HG03457 (cell line): ENCODE measurements around the gene DGKE.

Experiments
- ATAC-seq: cut with Tn5 transposase; IDR thresholded peaks from one replicate; pipeline ENCODE4 v1.9.1; 2021; ENCODE audit warnings: moderate number of reproducible peaks; ENCODE audit not compliant: unreplicated experiment

The DGKE gene

DNA sequence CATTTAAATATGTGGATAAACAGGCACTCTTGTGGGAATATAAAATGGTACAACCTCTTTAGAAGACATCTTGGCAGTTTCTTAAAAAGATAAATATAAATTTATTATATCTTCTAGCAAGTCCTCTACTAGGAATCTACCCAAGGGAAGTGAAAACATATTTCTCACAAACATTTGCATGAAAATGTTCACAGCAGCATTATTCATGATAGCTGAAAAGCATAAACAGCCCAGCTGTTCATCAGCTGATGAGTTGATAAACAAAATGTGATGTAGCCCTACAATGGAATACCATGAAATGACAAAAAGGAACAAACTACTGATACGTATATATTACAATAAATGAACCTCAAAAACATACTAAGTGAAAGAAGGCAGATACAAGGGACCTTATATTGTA, 12.0 kb downstream of the DGKE start:
- ATAC-seq, result no peak

- ATAC-seq, result no peak
Observed at GRCh38 chr17:56847106-56847505, 13.2 kb downstream of the DGKE start.

DNA sequence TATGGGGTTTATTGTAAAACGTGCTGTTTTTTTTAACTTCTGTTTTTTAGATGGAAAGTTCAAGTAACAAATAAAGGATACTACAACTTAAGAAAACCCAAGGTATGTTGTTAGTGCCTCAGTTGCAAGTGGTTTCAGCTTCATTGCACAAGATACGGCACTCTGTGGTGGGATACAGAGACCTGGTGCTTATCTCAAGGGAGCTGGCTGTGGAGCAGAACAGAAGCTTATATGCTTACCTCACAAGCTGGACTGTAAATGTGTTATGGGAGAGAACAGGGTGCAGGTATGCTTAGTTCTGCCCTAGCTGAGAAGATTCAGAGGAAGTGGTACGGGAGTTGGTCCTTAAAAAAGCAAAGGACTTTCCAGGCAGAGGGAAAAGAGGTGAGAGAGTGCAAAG, 15.2 kb downstream of the DGKE start:
- ATAC-seq, result no peak

- ATAC-seq, result no peak
Observed at GRCh38 chr17:56850591-56850990, 16.6 kb downstream of the DGKE start.

GRCh38 chr17:56851008-56851407, 17.1 kb downstream of the DGKE start:
- ATAC-seq, result no peak

- no peak for ATAC-seq
Observed at GRCh38 chr17:56861899-56862298, 27.9 kb downstream of the DGKE start.

- no peak for ATAC-seq
Observed at GRCh38 chr17:56863974-56864373, 30.0 kb downstream of the DGKE start.

GRCh38 chr17:56866076-56866475, 32.1 kb downstream of the DGKE start:
- no peak for ATAC-seq

DNA sequence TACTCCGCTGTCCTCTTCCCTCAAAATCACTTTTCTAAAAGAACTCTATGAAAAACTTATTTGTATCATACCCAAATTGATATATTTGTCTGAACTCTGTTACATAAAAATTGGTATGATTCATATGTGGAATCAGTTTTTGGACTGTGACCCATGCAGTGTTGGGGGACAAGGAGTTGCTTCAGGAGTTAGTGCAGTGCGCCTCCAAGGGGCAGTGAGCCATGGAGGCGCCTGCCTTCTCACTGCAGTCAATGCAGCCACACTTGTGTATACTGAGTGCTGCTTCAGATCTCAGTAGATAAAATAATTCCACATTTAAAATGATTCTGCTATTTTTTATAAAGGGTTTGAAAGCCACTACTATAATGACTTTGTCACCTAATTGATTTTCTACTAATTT, 32.5 kb downstream of the DGKE start:
- no peak for ATAC-seq

DNA sequence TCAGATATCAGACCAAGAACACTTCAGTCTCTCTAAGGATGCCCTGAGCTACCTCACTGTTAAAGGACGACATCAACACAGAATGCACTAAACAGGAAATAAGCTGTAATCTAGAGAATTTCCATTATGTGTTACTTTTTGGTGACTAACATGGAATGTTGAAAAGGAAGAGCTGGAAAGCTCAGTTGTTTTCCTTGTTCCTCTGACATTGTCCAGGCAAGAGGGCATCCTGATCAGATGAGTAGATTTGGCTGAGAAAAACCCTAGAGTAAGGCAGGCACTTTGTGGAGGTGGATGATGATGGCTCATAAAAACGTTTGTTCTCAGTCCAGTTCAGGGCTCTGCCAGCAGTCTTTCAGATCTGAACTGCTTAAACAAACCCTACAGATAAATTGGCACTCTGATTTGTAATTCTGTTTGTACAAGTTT, 34.0 kb downstream of the DGKE start:
- ATAC-seq, result no peak

DNA sequence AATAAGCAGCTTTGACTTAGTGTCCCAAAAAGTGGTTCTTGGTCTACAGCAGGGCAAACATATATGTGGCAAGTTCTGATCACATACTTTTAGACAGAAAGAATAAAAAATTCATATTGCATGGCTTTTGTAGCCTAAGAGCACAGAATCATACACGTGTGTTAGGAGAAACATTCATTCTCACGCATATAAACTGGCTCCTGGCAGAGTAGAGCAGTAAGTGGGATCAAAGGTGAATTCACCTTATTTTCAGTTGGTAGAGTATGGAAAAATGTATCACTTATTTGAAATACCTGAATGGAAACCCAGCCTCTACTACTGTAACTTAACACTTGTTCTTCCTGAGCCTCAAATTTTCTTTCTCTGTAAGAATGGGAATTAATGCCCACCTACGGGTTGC, 34.8 kb downstream of the DGKE start:
- ATAC-seq, result no peak

- no peak for ATAC-seq
Observed at GRCh38 chr17:56870081-56870651, 36.2 kb downstream of the DGKE start.

GRCh38 chr17:56876766-56877179, 42.8 kb downstream of the DGKE start:
- no peak for ATAC-seq

GRCh38 chr17:56879280-56879679, 45.3 kb downstream of the DGKE start:
- no peak for ATAC-seq

GRCh38 chr17:56880133-56880532, 46.2 kb downstream of the DGKE start:
- ATAC-seq, result no peak

GRCh38 chr17:56880571-56880970, 46.6 kb downstream of the DGKE start:
- no peak for ATAC-seq

- ATAC-seq, result no peak
Observed at GRCh38 chr17:56881685-56882295, 47.8 kb downstream of the DGKE start.

GRCh38 chr17:56883616-56884015, 49.7 kb downstream of the DGKE start:
- ATAC-seq, result no peak

DNA sequence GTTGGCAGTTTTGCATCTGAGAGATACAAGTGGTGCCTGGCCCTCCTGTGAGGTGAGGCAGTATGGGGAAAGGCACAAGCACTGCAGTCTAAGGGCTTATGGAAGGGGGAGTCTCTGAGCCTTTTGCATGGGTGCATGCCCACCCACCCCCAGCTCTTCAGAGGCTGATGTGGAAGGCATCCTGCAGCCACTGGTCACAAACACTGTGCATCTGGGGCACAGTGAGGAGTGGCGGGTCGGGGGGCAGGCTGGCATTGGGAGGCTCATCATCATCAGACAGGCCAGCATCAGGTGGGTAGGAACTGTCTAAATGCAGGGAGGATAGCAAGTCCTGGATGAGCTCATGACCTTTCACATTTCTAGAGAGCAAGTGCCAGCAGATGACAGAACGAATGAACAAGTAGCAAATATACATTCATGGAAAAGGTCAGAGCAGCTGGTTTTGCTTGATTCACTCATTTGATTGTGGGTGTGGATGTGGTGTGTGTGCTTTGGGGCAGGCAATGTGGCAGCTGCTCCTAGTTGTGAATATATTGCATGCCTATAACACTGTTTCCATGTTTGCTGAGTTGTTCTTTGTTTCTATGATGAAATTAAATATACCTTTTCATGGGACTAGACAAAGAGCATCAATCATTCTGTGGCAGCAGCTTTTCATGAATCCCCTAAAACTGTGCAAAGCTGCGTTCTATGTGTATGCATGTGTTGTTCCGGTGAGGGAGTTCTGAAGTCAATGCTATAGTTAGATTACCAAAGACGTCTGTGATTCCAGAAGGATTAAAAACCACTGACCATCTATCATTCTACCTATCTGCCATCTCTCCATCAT, 50.7 kb downstream of the DGKE start:
- no peak for ATAC-seq

DNA sequence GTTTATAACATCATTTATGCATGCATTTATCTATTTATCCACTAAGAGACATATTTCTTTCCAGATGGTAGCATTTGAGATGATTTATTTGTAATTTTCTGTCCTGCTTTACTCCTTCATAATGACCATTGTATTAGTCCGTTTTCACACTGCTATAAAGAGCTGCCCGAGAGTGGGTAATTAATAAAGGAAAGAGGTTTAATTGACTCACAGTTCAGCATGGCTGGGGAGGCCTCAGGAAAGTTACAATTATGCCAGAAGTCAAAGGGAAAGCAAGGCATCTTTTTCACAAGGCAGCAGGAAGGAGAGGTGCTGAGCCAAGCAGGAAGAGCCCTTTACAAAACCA, 51.3 kb downstream of the DGKE start:
- no peak for ATAC-seq

GRCh38 chr17:56886288-56886731, 52.4 kb downstream of the DGKE start:
- ATAC-seq, result no peak

DNA sequence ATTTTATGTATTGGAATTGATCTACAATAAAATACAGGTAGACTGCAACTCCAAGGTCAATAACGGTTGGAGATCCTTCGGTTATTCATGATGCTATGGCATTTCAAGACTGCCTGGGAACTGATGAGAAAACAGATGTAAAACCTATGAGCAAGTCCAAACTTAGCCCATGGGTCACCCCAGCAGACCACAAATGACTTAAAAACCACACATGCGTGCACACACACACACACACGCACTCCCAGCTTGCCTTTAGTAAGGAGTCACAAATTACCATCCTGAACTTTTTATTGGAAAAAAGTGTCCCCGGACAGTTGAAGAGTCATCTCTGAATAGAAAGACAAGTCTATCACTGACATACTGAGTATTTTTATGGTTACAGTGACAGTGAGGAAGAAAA, 53.2 kb downstream of the DGKE start:
- no peak for ATAC-seq
